AG04450 (cell line): ENCODE measurements around the gene RPH3AL. TPM values are rescaled to one million over a fixed set of nuclear protein-coding genes. Genes with fewer than 3 reads are reported as not detected.

ENCODE experiments used
- CTCF ChIA-PET: fragments of 300-600, 350-600 bp; formaldehyde crosslinking; extraction: SDS; loops from one replicate; lab custom pipeline; 2022; ENCODE audit warnings: antibody characterized with exemption, inconsistent platforms; lab: Charles Lee
- POLR2A ChIA-PET: fragments of 350-600 bp; formaldehyde crosslinking; extraction: SDS; loops from one replicate; lab custom pipeline; 2021; ENCODE audit warnings: antibody characterized with exemption, inconsistent platforms; lab: Yijun Ruan, JAX
- DNase-seq: peaks from one replicate; pipeline ENCODE4 v3.0.0-alpha.2; 2011; ENCODE audit warnings: low read depth, low spot score
- H3K27ac ChIP-seq: one replicate; pipeline ENCODE4 v1.5.1; 2012; ENCODE audit warnings: low read depth, low read length, control low read depth
- H3K27me3 ChIP-seq: one replicate; pipeline ENCODE4 v1.6.0; 2012; ENCODE audit warnings: low read length; ENCODE audit not compliant: control insufficient read depth, insufficient read depth
- H3K4me3 ChIP-seq: 2 replicates; pipeline ENCODE4 v1.5.1; 2011; ENCODE audit warnings: mild to moderate bottlenecking, low read depth, low read length, control low read depth
- H3K9me3 ChIP-seq: 2 replicates; pipeline ENCODE4 v1.5.1; 2012; ENCODE audit warnings: low read length; ENCODE audit not compliant: control insufficient read depth, insufficient read depth
- polyA plus RNA-seq: library from polyadenylated mRNA; depleted of rRNA; stranded (reverse); fragments of >200 nt; gene quantifications from 2 replicates; pipeline ENCODE4 v1.2.3, GENCODE V29; 2011
- TF ChIP-seq, protein P1 (sequence below): IDR thresholded peaks from 2 replicates; pipeline ENCODE4 v1.5.1; 2011; ENCODE audit warnings: low read depth, low read length, control low read depth, inconsistent platforms

The RPH3AL gene
- polyA plus RNA-seq, 1 experiment, result 1.3 TPM

DNA sequence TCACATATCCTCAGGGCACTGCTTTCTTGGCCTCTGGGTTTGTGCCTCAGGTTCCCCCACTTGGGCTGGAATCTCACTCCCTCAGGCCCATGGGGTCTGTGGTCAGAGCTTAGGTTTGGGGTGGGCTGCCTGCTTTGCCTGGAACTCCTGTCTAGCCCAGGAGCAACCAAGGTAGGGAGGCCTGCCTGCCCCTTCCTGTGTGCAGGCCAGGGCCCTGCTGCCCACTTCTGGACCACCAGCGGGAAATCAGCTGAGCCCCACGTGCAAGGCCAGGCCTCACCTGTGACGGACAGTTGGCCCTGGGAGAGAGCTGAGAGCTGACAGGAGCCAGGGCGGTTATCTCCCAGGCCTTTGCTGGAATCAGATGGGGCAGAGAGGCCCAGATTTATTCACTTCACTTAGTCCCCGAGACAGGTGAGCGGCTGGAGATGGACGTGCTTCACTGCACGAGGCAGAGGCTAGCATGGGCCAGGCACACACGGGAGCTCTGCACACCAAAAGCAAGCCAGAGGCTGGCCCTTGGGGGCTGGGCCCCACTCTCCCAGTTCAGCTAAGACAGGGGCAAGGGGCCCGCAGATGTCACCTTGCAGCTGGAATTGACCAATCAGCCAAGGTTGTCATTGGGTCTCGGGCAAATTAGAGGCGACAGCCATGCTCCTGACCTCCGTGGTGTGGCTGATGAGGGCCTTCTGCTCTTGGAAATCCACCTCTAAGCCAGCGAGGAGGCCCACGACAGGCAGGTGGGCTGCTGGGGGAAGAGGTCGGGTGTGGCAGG, 121.2 kb downstream of the RPH3AL start:
- Histone ChIP-seq H3K9me3 (peaks cover 5% of the 10 kb centered on the region; the same call in 1 of the 2 replicates), H3K27me3 (peaks cover 28% of the 10 kb centered on the region), H3K4me3 (no peak overlapping the region), H3K27ac (no peak overlapping the region)
- ChIA-PET POLR2A (no interaction called here), CTCF (no interaction called here)
- DNase-seq, result no peak
- TF ChIP-seq, protein P1, sequence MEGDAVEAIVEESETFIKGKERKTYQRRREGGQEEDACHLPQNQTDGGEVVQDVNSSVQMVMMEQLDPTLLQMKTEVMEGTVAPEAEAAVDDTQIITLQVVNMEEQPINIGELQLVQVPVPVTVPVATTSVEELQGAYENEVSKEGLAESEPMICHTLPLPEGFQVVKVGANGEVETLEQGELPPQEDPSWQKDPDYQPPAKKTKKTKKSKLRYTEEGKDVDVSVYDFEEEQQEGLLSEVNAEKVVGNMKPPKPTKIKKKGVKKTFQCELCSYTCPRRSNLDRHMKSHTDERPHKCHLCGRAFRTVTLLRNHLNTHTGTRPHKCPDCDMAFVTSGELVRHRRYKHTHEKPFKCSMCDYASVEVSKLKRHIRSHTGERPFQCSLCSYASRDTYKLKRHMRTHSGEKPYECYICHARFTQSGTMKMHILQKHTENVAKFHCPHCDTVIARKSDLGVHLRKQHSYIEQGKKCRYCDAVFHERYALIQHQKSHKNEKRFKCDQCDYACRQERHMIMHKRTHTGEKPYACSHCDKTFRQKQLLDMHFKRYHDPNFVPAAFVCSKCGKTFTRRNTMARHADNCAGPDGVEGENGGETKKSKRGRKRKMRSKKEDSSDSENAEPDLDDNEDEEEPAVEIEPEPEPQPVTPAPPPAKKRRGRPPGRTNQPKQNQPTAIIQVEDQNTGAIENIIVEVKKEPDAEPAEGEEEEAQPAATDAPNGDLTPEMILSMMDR, result no peak

DNA sequence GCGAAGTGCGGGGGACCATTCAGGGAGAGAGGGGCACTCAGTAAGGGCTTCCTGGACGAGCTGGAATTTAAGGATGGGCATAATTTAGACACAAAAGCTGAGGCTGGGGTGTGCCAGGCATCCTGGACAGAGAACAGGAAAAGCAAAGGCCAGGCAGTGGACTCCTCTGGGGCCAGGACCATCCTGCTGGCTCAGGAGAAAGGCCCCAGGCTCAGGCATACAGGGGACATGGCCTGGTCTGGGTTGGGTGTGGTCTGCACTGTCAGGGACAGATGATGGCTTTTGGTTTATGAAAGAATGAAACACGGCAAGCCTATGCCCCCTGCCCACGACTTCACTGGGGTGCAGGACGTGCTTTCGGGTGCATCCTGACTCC, 122.2 kb downstream of the RPH3AL start:
- TF ChIP-seq, protein P1, result no peak
- POLR2A ChIA-PET, result no interaction called here
- Histone ChIP-seq H3K9me3 (no peaks in the 10 kb centered on the region; the same call in 1 of the 2 replicates), H3K27ac (no peak overlapping the region), H3K4me3 (no peak overlapping the region), H3K27me3 (peaks cover 28% of the 10 kb centered on the region)
- CTCF ChIA-PET, result no interaction called here
- no peak for DNase-seq

DNA sequence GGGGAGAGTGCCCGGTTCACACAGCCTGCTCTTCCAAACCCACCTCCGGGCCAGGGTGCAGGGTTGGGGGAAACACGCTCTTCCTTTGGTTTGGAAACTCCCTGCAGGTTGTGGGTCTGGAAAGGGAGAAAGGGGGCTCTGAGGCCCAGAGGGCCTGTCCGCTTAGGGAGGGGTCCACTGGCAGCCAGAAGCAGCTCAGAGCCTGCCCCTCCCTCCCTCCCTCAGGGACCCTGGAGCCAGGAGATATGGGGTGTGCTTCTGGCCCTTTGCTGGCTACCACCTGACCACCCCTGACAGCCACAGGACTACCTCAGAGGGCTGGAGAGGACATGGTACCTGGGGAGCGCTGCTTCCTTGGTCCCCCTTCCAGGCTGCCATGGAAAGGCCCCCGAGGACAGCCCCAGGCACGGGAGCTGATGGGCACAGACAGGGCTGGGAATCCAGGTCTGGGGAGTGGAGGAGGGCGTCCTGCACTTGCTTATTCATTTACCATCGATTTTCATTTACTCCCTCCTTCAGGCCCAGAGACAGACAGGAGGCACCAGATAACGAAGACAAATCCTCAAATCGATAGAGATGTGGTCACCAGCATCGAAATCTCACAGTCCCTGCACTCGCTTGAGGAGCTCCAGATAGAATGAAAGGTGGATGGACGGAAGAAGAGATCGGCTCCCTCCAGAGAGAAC, 122.8 kb downstream of the RPH3AL start:
- POLR2A ChIA-PET, result no interaction called here
- Histone ChIP-seq H3K27me3 (peaks cover 25% of the 10 kb centered on the region), H3K4me3 (no peak overlapping the region), H3K9me3 (no peaks in the 10 kb centered on the region), H3K27ac (no peak overlapping the region)
- CTCF ChIA-PET, result no interaction called here
- TF ChIP-seq, protein P1, result no peak
- no peak for DNase-seq

DNA sequence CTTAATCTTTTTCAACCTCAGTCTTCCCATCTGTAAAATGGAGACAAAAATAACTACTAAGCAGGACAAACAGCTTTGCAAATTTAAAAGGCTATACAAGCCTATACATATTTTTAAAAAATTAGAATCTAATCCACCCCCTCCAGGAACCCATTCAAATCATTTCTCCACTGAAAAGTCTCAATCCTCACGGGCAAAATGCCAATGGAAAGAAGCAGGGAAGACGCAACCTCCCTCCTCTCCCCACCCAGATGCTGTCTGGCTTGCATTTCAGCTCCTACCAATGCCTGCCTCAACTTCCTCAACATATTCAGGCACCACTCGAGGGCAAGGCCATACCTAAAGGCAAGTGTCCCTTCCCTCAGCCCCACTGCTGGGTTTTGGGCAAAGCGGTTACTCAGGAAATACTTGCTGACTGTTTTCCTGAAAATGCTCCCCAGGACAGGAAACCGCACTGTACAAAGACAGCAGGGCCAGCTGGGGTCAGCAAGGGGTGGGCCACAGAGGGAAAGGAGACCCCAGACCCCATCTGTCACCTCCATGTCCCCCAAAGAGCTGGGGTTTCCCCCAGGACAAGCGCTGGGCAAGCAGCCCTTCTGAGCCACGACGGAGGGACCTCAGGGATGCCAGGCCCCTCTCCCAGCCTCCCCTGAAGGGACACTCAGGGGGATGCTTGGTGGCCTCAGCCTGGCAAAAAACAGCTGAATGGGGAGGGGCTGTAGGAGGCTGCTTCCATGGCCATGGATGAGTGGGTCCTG, 123.5 kb downstream of the RPH3AL start:
- DNase-seq, result no peak
- H3K9me3 ChIP-seq, result peaks cover 2% of the 10 kb centered on the region; the same call in 1 of the 2 replicates
- TF ChIP-seq, protein P1, result no peak
- H3K4me3 ChIP-seq, result no peak overlapping the region
- peaks cover 25% of the 10 kb centered on the region for H3K27me3 ChIP-seq
- CTCF ChIA-PET, result no interaction called here
- no peak overlapping the region for H3K27ac ChIP-seq
- POLR2A ChIA-PET, result no interaction called here
